ENCODE data around the gene RHD. TPM values are rescaled to one million over a fixed set of nuclear protein-coding genes. Genes with fewer than 3 reads are reported as not detected.

RHD gene
- total and polyA plus RNA-seq, 10 of the 15 experiments (the other 5 are each of a cell fraction or from before 2014, with no cell fraction given): 0.02 to 0.34 (median 0.18) TPM; not detected in 6

DNA sequence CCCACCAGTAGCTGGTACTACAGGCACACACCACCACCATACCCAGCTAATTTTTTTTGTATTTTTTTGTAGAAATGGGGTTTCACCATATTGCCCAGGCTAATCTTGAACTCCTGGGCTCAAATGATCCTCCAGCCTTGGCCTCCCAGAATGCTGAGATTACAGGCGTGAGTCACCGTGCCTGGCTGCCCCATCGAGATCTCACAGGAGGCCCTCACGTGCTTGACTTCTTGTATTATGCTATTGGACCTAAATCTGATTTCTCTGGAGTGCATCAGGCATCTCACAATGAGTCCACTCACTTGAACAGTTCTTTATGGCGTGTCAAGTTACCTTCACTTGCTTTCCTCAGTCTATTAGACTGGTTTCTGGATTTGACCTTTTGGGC is 15.7 kb upstream of the RHD start:
- Histone ChIP-seq H3K9me3 (replicated peaks; ENCODE audit: control insufficient read depth, insufficient read depth, low read length) (no peaks in the 10 kb centered on the region), H3K4me1 (ENCODE audit: control insufficient read depth, insufficient read depth, low read length) (no peaks in the 10 kb centered on the region), H3K9ac (ENCODE audit: control insufficient read depth, insufficient read depth, low read length) (no peak overlapping the region), H3K4me3 (no peak overlapping the region), H3K4me2 (ENCODE audit: control insufficient read depth, insufficient read depth) (no peak overlapping the region), H2AFZ (ENCODE audit: control insufficient read depth, low read depth, low read length) (no peak overlapping the region), H3K36me3 (ENCODE audit: control insufficient read depth in 2 of 2, insufficient read depth in 2 of 2, low read length in 1 of 2) (no peaks in the 10 kb centered on the region), H3K27me3 (replicated peaks in 1 of 2; ENCODE audit: control insufficient read depth in 2 of 2, insufficient read depth in 2 of 2, low read length in 1 of 2) (no peaks in the 10 kb centered on the region), H4K20me1 (ENCODE audit: control insufficient read depth, insufficient read depth) (no peaks in the 10 kb centered on the region), H3K27ac (ENCODE audit: control insufficient read depth, insufficient read depth) (no peak overlapping the region), H3K79me2 (ENCODE audit: control insufficient read depth, insufficient read depth, low read length) (no peaks in the 10 kb centered on the region; the same call in none of the 2 replicates)
- BruUV-seq (replicated peaks): no TSS peak
- FAIRE-seq (no peak), DNase-seq (ENCODE audit: low read depth, low spot score) (no peak), ATAC-seq (no peak)
- intact Hi-C loops (cut with micrococcal nuclease; ENCODE audit: unreplicated experiment) (no loop called here), in situ Hi-C loops (cut with MboI) (loop anchor here (5.0 kb wide), 1 partner anchor 86 kb away; no protein-coding TSS in a partner anchor)
- RAD21 ChIA-PET (ENCODE audit: unreplicated experiment): no interaction called here
- SMC1A ChIA-PET (ENCODE audit: uncharacterized antibody, unreplicated experiment): interaction anchor here (1.6 kb wide), 1 partner anchor 12 kb away, joined by 4 read pairs; no protein-coding TSS in a partner anchor
- POLR2A ChIA-PET: interaction anchor here (0.6 to 1.2 kb wide), 5 partner anchors 17 to 1051 kb away, joined by 3 to 5 read pairs (median 4); no protein-coding TSS in a partner anchor
- CTCF ChIA-PET: interaction anchor here (0.6 kb wide), 1 partner anchor 1435 kb away, joined by 3 read pairs; no protein-coding TSS in a partner anchor
- 91% methylated on average over 5 of the region's 5 CpGs for WGBS (ENCODE audit: insufficient coverage, insufficient replicate concordance, low lambda C conversion rate, missing lambda C conversion rate)
- TF ChIP-seq, protein P1, sequence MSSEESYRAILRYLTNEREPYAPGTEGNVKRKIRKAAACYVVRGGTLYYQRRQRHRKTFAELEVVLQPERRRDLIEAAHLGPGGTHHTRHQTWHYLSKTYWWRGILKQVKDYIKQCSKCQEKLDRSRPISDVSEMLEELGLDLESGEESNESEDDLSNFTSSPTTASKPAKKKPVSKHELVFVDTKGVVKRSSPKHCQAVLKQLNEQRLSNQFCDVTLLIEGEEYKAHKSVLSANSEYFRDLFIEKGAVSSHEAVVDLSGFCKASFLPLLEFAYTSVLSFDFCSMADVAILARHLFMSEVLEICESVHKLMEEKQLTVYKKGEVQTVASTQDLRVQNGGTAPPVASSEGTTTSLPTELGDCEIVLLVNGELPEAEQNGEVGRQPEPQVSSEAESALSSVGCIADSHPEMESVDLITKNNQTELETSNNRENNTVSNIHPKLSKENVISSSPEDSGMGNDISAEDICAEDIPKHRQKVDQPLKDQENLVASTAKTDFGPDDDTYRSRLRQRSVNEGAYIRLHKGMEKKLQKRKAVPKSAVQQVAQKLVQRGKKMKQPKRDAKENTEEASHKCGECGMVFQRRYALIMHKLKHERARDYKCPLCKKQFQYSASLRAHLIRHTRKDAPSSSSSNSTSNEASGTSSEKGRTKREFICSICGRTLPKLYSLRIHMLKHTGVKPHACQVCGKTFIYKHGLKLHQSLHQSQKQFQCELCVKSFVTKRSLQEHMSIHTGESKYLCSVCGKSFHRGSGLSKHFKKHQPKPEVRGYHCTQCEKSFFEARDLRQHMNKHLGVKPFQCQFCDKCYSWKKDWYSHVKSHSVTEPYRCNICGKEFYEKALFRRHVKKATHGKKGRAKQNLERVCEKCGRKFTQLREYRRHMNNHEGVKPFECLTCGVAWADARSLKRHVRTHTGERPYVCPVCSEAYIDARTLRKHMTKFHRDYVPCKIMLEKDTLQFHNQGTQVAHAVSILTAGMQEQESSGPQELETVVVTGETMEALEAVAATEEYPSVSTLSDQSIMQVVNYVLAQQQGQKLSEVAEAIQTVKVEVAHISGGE (CRISPR knock-in tag; IDR thresholded peaks at IDR 0.05): no peak
- TF ChIP-seq RFX5 (IDR thresholded peaks at IDR 0.05; ENCODE audit: low read depth, low read length): no peak
- TF ChIP-seq CHD4 (IDR thresholded peaks at IDR 0.05): no peak
- no peak for TF ChIP-seq RCOR1 (conservative IDR thresholded peaks at IDR 0.05; ENCODE audit: low read depth, low read length)
- TF ChIP-seq, protein P2, sequence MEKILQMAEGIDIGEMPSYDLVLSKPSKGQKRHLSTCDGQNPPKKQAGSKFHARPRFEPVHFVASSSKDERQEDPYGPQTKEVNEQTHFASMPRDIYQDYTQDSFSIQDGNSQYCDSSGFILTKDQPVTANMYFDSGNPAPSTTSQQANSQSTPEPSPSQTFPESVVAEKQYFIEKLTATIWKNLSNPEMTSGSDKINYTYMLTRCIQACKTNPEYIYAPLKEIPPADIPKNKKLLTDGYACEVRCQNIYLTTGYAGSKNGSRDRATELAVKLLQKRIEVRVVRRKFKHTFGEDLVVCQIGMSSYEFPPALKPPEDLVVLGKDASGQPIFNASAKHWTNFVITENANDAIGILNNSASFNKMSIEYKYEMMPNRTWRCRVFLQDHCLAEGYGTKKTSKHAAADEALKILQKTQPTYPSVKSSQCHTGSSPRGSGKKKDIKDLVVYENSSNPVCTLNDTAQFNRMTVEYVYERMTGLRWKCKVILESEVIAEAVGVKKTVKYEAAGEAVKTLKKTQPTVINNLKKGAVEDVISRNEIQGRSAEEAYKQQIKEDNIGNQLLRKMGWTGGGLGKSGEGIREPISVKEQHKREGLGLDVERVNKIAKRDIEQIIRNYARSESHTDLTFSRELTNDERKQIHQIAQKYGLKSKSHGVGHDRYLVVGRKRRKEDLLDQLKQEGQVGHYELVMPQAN (conservative IDR thresholded peaks at IDR 0.05): no peak
- TF ChIP-seq SIX5 (IDR thresholded peaks at IDR 0.05; ENCODE audit: low read depth, low read length, severe bottlenecking): no peak
- TF ChIP-seq RUNX3 (IDR thresholded peaks at IDR 0.05; ENCODE audit: low read length): no peak
- TF ChIP-seq, protein P3, sequence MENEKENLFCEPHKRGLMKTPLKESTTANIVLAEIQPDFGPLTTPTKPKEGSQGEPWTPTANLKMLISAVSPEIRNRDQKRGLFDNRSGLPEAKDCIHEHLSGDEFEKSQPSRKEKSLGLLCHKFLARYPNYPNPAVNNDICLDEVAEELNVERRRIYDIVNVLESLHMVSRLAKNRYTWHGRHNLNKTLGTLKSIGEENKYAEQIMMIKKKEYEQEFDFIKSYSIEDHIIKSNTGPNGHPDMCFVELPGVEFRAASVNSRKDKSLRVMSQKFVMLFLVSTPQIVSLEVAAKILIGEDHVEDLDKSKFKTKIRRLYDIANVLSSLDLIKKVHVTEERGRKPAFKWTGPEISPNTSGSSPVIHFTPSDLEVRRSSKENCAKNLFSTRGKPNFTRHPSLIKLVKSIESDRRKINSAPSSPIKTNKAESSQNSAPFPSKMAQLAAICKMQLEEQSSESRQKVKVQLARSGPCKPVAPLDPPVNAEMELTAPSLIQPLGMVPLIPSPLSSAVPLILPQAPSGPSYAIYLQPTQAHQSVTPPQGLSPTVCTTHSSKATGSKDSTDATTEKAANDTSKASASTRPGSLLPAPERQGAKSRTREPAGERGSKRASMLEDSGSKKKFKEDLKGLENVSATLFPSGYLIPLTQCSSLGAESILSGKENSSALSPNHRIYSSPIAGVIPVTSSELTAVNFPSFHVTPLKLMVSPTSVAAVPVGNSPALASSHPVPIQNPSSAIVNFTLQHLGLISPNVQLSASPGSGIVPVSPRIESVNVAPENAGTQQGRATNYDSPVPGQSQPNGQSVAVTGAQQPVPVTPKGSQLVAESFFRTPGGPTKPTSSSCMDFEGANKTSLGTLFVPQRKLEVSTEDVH (IDR thresholded peaks at IDR 0.05; ENCODE audit: low read depth, partially characterized antibody): no peak
- TF ChIP-seq, protein P4, sequence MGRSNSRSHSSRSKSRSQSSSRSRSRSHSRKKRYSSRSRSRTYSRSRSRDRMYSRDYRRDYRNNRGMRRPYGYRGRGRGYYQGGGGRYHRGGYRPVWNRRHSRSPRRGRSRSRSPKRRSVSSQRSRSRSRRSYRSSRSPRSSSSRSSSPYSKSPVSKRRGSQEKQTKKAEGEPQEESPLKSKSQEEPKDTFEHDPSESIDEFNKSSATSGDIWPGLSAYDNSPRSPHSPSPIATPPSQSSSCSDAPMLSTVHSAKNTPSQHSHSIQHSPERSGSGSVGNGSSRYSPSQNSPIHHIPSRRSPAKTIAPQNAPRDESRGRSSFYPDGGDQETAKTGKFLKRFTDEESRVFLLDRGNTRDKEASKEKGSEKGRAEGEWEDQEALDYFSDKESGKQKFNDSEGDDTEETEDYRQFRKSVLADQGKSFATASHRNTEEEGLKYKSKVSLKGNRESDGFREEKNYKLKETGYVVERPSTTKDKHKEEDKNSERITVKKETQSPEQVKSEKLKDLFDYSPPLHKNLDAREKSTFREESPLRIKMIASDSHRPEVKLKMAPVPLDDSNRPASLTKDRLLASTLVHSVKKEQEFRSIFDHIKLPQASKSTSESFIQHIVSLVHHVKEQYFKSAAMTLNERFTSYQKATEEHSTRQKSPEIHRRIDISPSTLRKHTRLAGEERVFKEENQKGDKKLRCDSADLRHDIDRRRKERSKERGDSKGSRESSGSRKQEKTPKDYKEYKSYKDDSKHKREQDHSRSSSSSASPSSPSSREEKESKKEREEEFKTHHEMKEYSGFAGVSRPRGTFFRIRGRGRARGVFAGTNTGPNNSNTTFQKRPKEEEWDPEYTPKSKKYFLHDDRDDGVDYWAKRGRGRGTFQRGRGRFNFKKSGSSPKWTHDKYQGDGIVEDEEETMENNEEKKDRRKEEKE (IDR thresholded peaks at IDR 0.05): no peak
- no peak for TF ChIP-seq BMI1 (IDR thresholded peaks at IDR 0.05; ENCODE audit: borderline replicate concordance)
- TF ChIP-seq PAX8 (IDR thresholded peaks at IDR 0.05): no peak
- no peak for TF ChIP-seq EED (IDR thresholded peaks at IDR 0.05; ENCODE audit: low read depth)
